GM23248 (cell line): Measurements from ENCODE around the gene NCKAP1.

Experiments used
- EZH2 ChIP-seq: fragments of 200-600 bp; sonication (generic); IDR thresholded peaks from 2 replicates; pipeline ENCODE4 v1.6.1; 2018; ENCODE audit warnings: antibody characterized with exemption, mild to moderate bottlenecking; ENCODE audit not compliant: insufficient read depth, poor library complexity, severe bottlenecking
- EZH2phosphoT487 ChIP-seq: fragments of 200-600 bp; sonication (generic); IDR thresholded peaks from 2 replicates; pipeline ENCODE4 v1.6.1; 2018; ENCODE audit warnings: antibody characterized with exemption, moderate library complexity, mild to moderate bottlenecking, low read depth; ENCODE audit not compliant: insufficient read depth

GRCh38 chr2:182890305-182890704, 148.0 kb downstream of the NCKAP1 start:
- TF ChIP-seq EZH2phosphoT487 (no peak), EZH2 (no peak)
